Measurements from ENCODE around the gene STAT6. TPM values are rescaled to one million over a fixed set of nuclear protein-coding genes. Genes with fewer than 3 reads are reported as not detected.
A peak's percentile ranks its signal among the peaks of the same experiment; 100 is the strongest.

STAT6 gene
- polyA plus RNA-seq, 1 experiment = 79.5 TPM

GRCh38 chr12:57127726-57128518, 16.8 kb upstream of the STAT6 start, which contains the start of gene LRP1:
TSS of gene LRP1 (plus strand) at chr12:57128483. CDS start at chr12:57128965, 482 bp downstream.
- DNase-seq (ENCODE audit: low read depth, low spot score) = no peak
- H3K27ac ChIP-seq (ENCODE audit: low read depth, low read length) = peak within 1 kb of the TSS; percentile 78
- H3K4me3 ChIP-seq (ENCODE audit: low read depth, low read length) = peak within 1 kb of the TSS; percentile 84
- H3K27me3 ChIP-seq (ENCODE audit: control insufficient read depth, insufficient read depth, low read length) = no peaks in the 10 kb centered on the region
- no peak for TF ChIP-seq CTCF (IDR thresholded peaks at IDR 0.05; ENCODE audit: low read depth, low read length)
- H3K9me3 ChIP-seq (ENCODE audit: control insufficient read depth, insufficient read depth, low read length) = peaks cover 3% of the 10 kb centered on the region; the same call in 1 of the 2 replicates
- POLR2A ChIA-PET = interaction anchor here (0.5 to 2.2 kb wide), 15 partner anchors 8 to 376 kb away, joined by 3 to 17 read pairs (median 4); partner anchors contain the start of genes NAB2 and STAT6
- CTCF ChIA-PET = interaction anchor here (0.6 to 1.5 kb wide), 8 partner anchors 8 to 589 kb away, joined by 3 to 10 read pairs (median 4); partner anchors contain the start of gene STAT6

- Histone ChIP-seq H3K27me3 (ENCODE audit: control insufficient read depth, insufficient read depth, low read length) (no peaks in the 10 kb centered on the region), H3K9me3 (ENCODE audit: control insufficient read depth, insufficient read depth, low read length) (peaks cover 3% of the 10 kb centered on the region; the same call in 1 of the 2 replicates), H3K27ac (ENCODE audit: low read depth, low read length) (peak overlapping the region; percentile 39), H3K4me3 (ENCODE audit: low read depth, low read length) (peak overlapping the region; percentile 84)
- POLR2A ChIA-PET = interaction anchor here (0.5 to 2.2 kb wide), 10 partner anchors 9 to 377 kb away, joined by 3 to 17 read pairs (median 6); partner anchors contain the start of genes NAB2 and STAT6
- TF ChIP-seq CTCF (IDR thresholded peaks at IDR 0.05; ENCODE audit: low read depth, low read length) = peak; percentile 31
- no peak for DNase-seq (ENCODE audit: low read depth, low spot score)
- CTCF ChIA-PET = interaction anchor here (0.5 to 4.7 kb wide), 6 partner anchors 11 to 55 kb away, joined by 3 to 41 read pairs (median 6); partner anchors contain the start of gene STAT6
These were observed 16.1 kb upstream of the STAT6 start for GRCh38 chr12:57127101-57127725.

- POLR2A ChIA-PET = interaction anchor here (1.9 to 2.2 kb wide), 2 partner anchors 15 to 22 kb away, joined by 8 to 17 read pairs; partner anchors contain the start of gene STAT6
- no peak for DNase-seq (ENCODE audit: low read depth, low spot score)
These were observed 15.4 kb upstream of the STAT6 start for GRCh38 chr12:57126561-57126960.

GRCh38 chr12:57126061-57126460, 14.9 kb upstream of the STAT6 start:
- no peak for DNase-seq (ENCODE audit: low read depth, low spot score)
- ChIA-PET CTCF (interaction anchor here (0.8 to 4.7 kb wide), 9 partner anchors 7 to 56 kb away, joined by 3 to 41 read pairs (median 8); partner anchors contain the start of gene STAT6), POLR2A (no interaction called here)
- TF ChIP-seq CTCF (IDR thresholded peaks at IDR 0.05; ENCODE audit: low read depth, low read length) = no peak
- no peak overlapping the region for H3K27ac ChIP-seq (ENCODE audit: low read depth, low read length)
- no peaks in the 10 kb centered on the region for H3K27me3 ChIP-seq (ENCODE audit: control insufficient read depth, insufficient read depth, low read length)
- peaks cover 3% of the 10 kb centered on the region; the same call in 1 of the 2 replicates for H3K9me3 ChIP-seq (ENCODE audit: control insufficient read depth, insufficient read depth, low read length)
- H3K4me3 ChIP-seq (ENCODE audit: low read depth, low read length) = no peak overlapping the region

More at GRCh38 chr12:57126561-57126960, 15.4 kb upstream of the STAT6 start:
- CTCF ChIA-PET = interaction anchor here (0.5 to 4.7 kb wide), 5 partner anchors 10 to 56 kb away, joined by 3 to 41 read pairs (median 21); no protein-coding TSS in a partner anchor
- no peak overlapping the region for H3K27ac ChIP-seq (ENCODE audit: low read depth, low read length)
- peaks cover 3% of the 10 kb centered on the region; the same call in 1 of the 2 replicates for H3K9me3 ChIP-seq (ENCODE audit: control insufficient read depth, insufficient read depth, low read length)
- no peak overlapping the region; the same call in 1 of the 2 replicates for H3K4me3 ChIP-seq (ENCODE audit: low read depth, low read length)
- no peaks in the 10 kb centered on the region for H3K27me3 ChIP-seq (ENCODE audit: control insufficient read depth, insufficient read depth, low read length)
- no peak for TF ChIP-seq CTCF (IDR thresholded peaks at IDR 0.05; ENCODE audit: low read depth, low read length)
